ENCODE measurements around the gene GINS1. TPM values are rescaled to one million over a fixed set of nuclear protein-coding genes. Genes with fewer than 3 reads are reported as not detected.

Gene GINS1
- total RNA-seq (2022) (5.2 and 6.0 TPM in 2 replicates), Bru-seq, nascent RNA (percentile 51 among the genes with signal in this experiment), BruChase-seq, experiment 1, labeled RNA remaining after a 6-hour chase (percentile 52 among the genes with signal in this experiment), BruChase-seq, experiment 2, labeled RNA remaining after a 2-hour chase (percentile 63 among the genes with signal in this experiment)
- long read RNA-seq, partial matches to known transcripts: 0 of 6 reads
- long read RNA-seq, other reads (novel, unspliced or antisense): 3 of 6 reads

DNA sequence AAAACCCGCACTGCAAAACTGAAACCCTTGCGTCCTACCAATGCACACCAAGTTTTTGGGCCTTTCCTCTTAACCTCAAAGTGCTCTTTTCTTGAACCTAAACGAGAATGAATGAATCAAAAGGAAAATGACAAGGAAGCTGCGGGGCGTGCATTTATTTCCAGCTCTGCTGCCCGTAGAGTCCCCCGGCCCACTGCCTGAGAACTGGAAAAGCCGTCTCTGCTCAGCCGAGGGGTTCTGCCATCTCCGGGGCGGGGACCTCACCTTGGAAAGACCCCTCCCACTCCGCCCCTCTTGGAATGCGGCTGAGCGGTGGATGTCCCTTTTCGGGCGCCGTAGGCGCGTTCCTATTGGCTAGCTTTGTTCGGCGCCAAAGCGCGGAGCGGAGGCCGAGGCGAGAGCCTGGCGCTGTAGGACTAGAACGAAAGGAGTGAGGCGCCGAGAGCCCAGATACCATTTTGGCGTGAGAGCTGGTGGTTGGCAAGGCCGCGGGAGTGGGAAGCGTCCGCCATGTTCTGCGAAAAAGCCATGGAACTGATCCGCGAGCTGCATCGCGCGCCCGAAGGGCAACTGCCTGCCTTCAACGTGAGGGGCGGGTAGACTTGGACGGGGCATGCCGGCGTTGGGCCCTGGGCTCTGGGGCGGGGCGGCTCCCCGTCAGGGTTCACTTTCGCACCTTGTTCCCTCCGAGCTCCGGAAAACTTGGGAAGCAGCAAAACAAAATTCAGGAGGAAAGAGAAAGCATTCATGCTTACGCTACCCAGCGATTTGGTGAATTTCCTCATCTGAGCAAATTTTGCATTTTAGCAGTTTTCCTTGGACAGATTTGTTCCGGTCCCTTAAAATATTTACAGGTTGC, at the start of gene GINS1:
Gene GINS1, plus strand, starts transcription at position 363 of the 859 bp plus-strand sequence. Its CDS starts 148 bp downstream, at position 511.
- H3K27ac Mint-ChIP-seq (ENCODE audit: low read depth, unreplicated experiment): peak within 1 kb of the TSS; percentile 69
- no peaks in the 10 kb centered on the region for H3K27me3 Mint-ChIP-seq (ENCODE audit: insufficient read depth, unreplicated experiment)
- peaks cover 12% of the 10 kb centered on the region for H3K36me3 Mint-ChIP-seq (ENCODE audit: insufficient read depth, unreplicated experiment)
- peaks cover 15% of the 10 kb centered on the region for H3K4me1 Mint-ChIP-seq (ENCODE audit: insufficient read depth, unreplicated experiment)
- TSS peak; percentile 81 for BruUV-seq (replicated peaks)
- ChIA-PET POLR2A (interaction anchor here (0.6 to 3.7 kb wide), 35 partner anchors 9 to 1764 kb away, joined by 3 to 19 read pairs (median 4); partner anchors contain the start of genes APMAP and PYGB), CTCF (interaction anchor here (0.5 to 3.8 kb wide), 22 partner anchors 9 to 750 kb away, joined by 3 to 37 read pairs (median 4); partner anchors contain the start of gene APMAP)
- TF ChIP-seq, protein P1, sequence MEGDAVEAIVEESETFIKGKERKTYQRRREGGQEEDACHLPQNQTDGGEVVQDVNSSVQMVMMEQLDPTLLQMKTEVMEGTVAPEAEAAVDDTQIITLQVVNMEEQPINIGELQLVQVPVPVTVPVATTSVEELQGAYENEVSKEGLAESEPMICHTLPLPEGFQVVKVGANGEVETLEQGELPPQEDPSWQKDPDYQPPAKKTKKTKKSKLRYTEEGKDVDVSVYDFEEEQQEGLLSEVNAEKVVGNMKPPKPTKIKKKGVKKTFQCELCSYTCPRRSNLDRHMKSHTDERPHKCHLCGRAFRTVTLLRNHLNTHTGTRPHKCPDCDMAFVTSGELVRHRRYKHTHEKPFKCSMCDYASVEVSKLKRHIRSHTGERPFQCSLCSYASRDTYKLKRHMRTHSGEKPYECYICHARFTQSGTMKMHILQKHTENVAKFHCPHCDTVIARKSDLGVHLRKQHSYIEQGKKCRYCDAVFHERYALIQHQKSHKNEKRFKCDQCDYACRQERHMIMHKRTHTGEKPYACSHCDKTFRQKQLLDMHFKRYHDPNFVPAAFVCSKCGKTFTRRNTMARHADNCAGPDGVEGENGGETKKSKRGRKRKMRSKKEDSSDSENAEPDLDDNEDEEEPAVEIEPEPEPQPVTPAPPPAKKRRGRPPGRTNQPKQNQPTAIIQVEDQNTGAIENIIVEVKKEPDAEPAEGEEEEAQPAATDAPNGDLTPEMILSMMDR (IDR thresholded peaks at IDR 0.05; ENCODE audit: unreplicated experiment): no peak
- intact Hi-C loops (cut with micrococcal nuclease): no loop called here
- peaks cover 10% of the 10 kb centered on the region for H3K9me3 Mint-ChIP-seq (ENCODE audit: unreplicated experiment)
- peak; percentile 90 for DNase-seq (ENCODE audit: unreplicated experiment)
- H3K4me3 Mint-ChIP-seq (ENCODE audit: unreplicated experiment): peak within 1 kb of the TSS; percentile 92

DNA sequence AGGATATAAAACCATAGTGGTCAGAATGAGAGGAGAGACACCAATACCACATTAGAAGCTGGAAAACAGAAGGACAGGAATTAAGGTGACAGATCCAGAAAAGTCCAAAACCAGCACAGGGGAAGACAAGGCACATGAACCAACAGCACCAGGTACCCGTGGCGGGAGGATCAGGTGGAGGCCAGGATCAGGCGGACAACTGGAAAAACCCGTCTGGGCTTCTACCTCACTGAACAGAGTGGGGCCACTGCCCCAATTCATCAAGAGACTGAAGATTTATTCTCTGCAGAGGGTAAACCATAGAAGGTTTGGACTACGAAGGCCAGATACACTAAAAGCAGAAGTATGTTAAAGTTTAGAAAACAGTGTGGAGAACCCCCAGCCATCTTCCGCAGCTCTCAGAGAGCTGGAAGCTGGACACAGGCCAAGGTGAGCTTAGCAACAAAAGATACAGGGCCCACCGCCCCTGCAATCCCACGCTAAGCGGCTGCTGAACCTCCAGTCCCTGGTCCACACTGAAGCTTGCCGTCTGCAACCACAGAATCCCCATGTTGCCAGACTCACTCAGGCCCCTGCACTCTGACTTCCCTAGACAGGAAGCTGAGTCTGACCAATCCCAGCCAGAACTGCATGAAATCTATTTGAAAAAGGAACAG, 46.7 kb upstream of the GINS1 start:
- no peak overlapping the region for H3K27ac Mint-ChIP-seq (ENCODE audit: low read depth, unreplicated experiment)
- BruUV-seq (replicated peaks): no TSS peak
- H3K4me3 Mint-ChIP-seq (ENCODE audit: unreplicated experiment): no peak overlapping the region
- DNase-seq (ENCODE audit: unreplicated experiment): no peak
- TF ChIP-seq, protein P1 (IDR thresholded peaks at IDR 0.05; ENCODE audit: unreplicated experiment): no peak
- peaks cover 5% of the 10 kb centered on the region for H3K36me3 Mint-ChIP-seq (ENCODE audit: insufficient read depth, unreplicated experiment)
- ChIA-PET POLR2A (no interaction called here), CTCF (interaction anchor here (0.8 kb wide), 2 partner anchors 21 to 39 kb away, joined by 3 read pairs; no protein-coding TSS in a partner anchor)
- no peaks in the 10 kb centered on the region for H3K4me1 Mint-ChIP-seq (ENCODE audit: insufficient read depth, unreplicated experiment)
- intact Hi-C loops (cut with micrococcal nuclease): no loop called here
- no peaks in the 10 kb centered on the region for H3K27me3 Mint-ChIP-seq (ENCODE audit: insufficient read depth, unreplicated experiment)
- no peaks in the 10 kb centered on the region for H3K9me3 Mint-ChIP-seq (ENCODE audit: unreplicated experiment)

DNA sequence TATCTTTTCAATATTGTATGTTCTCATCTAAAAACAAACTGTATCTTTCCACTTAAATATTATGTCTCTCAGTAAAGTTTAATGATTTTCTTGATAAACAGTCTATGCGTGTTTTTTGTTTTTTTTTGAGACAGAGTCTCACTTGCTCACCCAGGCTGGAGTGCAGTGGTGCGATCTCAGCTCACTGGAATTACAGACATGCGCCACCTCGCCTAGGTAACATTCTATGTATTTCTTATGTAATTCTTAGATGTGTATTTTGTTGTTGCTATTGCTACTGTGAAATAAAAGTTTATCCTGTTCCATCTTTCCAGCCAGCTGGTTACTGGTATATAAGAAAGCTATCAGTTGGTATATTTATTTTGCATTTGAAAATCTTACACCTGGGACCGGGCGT, 46.2 kb upstream of the GINS1 start:
- CTCF ChIA-PET: interaction anchor here (0.8 kb wide), 2 partner anchors 38 to 45 kb away, joined by 3 to 5 read pairs; no protein-coding TSS in a partner anchor
- H3K4me1 Mint-ChIP-seq (ENCODE audit: insufficient read depth, unreplicated experiment): no peaks in the 10 kb centered on the region
- intact Hi-C loops (cut with micrococcal nuclease): no loop called here
- H3K27me3 Mint-ChIP-seq (ENCODE audit: insufficient read depth, unreplicated experiment): no peaks in the 10 kb centered on the region
- DNase-seq (ENCODE audit: unreplicated experiment): no peak
- no TSS peak for BruUV-seq (replicated peaks)
- peaks cover 5% of the 10 kb centered on the region for H3K36me3 Mint-ChIP-seq (ENCODE audit: insufficient read depth, unreplicated experiment)
- POLR2A ChIA-PET: no interaction called here
- H3K4me3 Mint-ChIP-seq (ENCODE audit: unreplicated experiment): no peak overlapping the region
- TF ChIP-seq, protein P1 (IDR thresholded peaks at IDR 0.05; ENCODE audit: unreplicated experiment): no peak
- no peaks in the 10 kb centered on the region for H3K9me3 Mint-ChIP-seq (ENCODE audit: unreplicated experiment)
- H3K27ac Mint-ChIP-seq (ENCODE audit: low read depth, unreplicated experiment): no peak overlapping the region
